ENCODE measurements around the gene CRTAC1.
"Not testable (repeated sequence)": the region's sequence is repeated elsewhere in the genome, so short reads cannot be mapped to it uniquely, and the experiment has no call there.

Gene CRTAC1

GRCh38 chr10:97865488-97865887 lies 164.9 kb downstream of the CRTAC1 start:
- no peak for DNase-seq

DNA sequence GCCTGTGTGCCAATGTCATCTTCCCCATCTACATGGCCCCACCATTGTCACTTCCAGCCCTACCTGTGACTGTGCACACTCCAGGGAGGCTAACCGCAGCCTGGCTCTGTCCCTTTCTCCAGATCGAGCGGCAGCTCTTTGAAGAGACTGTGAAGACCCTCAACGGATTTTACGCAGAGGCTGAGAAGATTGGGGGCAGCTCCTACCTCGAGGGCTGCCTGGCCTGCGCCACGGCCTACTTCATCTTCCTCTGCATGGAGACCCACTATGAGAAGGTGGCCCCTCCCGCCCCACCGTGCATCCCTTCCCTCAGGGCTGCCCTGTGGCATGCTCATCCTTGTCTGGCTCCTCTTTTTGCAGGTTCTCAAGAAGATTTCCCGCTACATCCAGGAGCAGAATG lies 166.6 kb downstream of the CRTAC1 start:
- no peak for DNase-seq

DNA sequence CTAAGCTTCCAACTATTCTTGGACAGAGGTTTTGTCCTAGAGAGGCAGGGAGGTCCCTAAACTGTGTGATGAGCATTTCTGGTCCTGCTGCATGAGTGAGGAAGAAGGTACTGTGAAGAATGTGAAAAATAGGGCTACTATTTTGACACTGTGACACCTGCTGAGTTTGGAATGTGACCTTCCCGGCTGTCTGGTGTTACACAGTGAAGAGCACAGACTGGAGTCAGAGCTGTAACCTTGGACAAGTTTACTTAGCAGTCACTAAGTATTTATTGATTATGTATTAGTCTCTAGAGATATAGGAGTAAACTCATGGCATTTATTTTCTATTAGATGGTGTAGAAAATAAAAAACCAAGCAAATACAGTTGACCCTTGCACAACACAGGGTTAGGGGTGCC lies 168.5 kb downstream of the CRTAC1 start:
- DNase-seq: no peak

DNA sequence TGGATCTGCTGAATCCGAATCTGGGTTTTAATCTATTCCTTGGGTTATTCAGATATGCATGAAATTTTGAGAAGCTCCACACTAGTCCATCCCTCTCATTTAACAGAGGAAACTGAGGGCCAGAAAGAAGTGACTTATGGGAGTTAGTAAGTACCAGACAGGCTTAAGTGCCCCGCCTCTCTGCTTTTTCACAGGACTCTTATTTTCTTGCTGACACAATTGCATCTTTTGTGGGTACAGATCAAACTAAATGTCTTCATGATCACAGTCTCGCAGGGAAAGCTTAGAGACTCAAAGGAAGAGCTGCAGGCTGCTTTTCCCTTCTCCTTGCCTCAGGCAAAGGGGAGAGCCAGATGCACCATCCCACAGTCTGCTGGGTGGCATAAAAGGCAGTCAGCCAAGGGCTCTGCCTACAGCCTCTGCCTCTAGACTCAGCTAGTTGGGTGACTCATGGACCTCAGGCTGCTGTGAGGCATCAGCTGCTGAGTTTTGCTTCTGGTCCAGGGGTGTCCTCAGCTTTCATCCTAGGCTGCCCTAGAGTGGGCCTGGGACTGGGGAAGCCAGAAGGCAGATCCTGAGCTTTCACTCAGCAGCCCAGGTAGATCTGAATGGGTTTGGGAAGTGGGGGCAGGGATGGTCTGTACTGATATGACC lies 169.2 kb downstream of the CRTAC1 start:
- peak; percentile 89 for DNase-seq

GRCh38 chr10:97858001-97858439 lies 172.4 kb downstream of the CRTAC1 start:
- DNase-seq: peak; percentile 88

GRCh38 chr10:97854743-97855142 lies 175.7 kb downstream of the CRTAC1 start:
- peak; percentile 58 for DNase-seq

DNA sequence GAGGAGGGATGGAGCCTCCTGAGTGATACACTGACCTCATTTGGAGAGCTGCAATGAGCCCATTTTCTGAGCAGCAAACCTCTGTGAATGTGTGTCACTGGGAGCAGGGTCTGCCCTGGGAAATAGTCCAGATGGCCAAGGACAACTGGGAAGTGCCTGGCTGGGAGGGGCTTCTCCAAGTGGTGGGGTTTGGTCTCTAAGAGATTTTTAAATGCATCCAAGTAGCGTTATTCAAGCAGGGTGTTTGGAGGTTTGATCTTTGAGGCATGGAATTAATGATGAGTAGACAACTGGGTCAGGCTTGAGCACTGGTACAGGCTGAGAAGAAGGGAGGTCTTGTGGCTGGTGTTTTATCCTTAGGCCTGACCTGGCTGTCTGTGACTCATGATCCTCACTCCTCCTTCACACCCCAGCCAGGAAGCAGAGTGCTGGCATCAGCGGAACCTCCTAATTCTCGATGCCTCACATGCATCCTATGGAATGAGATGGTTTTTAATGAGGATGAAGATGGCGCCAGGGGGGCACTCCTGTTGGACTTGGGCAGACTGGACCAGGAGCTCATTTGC lies 177.5 kb downstream of the CRTAC1 start:
- DNase-seq: no peak

- DNase-seq: no peak
Observed at GRCh38 chr10:97852277-97852676, 178.1 kb downstream of the CRTAC1 start.

DNA sequence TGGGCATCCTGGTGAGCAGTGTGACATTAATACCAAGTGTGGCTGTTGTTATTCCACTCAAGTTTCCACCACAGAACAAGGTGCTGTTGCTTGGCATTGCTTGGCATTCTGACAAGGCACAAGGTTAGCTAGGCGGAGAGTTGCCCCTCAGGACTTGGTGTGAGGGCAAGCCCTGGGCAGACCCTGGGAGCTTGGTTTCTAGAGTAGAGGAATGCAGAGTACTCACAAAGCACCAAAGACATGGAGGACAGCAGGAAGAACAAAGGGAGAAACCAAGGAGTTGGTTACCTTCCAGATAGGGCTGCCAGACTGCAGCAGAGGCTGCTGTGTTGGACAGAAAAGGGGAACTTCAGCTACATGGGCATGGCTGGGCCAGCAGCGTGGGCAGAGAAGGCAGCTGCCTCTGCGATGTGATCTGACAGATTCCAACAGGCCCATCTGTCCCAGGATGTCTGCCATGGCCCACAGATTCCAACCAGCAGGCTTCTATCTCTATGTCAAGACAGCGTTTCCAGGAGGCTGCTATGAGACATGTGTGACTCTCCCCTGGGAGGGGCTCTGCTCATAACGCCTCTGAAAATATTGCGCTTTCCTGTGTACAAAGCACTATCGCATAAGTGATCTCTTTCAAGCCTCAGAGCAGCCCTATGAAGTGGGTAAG lies 178.9 kb downstream of the CRTAC1 start:
- peak; percentile 74 for DNase-seq

DNA sequence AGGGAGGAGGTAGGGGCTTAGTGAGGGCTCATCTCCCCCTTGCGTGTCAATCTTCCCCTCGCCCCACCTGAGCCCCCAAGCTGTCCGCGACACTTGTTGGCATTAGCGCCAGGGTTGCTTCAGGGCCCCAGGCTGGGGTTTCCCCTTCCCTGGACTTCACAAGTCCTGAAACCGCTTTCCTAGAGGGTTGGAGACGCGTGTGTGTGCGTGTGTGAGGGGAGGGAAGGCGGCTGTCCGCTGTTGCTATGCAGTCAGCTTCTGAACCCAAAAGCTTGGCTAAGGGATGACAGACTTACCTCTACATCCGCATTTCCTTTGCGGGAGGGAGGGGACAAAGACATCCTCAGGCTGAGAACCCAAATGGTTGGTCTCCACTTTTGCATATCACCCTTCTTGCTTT lies 180.0 kb downstream of the CRTAC1 start:
- DNase-seq: peak; percentile 47

- no peak for DNase-seq
Observed at GRCh38 chr10:97849687-97850402, 180.6 kb downstream of the CRTAC1 start, which contains the start of gene GOLGA7B. Gene GOLGA7B, plus strand, starts transcription at chr10:97849843. Its CDS starts 461 bp downstream, at chr10:97850304.

DNA sequence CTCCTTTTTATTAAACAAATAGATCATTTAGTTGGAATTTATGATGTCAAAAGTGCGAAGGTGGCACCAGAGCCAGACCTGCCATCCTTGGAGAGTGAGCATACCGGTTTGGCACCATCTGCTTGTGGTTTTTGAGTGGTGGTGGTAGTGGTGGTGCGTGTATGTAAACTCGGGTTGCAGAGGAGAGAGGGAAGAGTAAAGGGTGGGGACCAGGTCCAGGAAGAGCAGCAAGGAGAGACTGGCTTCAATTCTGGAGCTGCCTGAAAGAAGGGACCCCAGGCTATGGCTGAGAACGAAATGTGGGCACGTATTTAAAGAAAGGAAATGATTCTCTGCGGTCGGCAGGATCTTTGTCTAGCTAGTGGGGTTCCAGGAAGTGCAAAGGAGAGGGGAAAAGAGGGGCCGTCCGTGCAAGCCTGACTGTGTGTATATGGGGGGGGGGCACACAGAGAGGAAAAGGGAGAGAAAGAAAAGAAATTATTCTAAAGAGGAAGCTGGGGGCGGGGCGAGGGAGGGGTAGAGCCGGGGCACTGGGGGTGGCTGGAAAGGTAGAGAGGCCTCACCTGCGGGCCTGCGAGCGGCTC lies 181.2 kb downstream of the CRTAC1 start:
- no peak for DNase-seq

DNA sequence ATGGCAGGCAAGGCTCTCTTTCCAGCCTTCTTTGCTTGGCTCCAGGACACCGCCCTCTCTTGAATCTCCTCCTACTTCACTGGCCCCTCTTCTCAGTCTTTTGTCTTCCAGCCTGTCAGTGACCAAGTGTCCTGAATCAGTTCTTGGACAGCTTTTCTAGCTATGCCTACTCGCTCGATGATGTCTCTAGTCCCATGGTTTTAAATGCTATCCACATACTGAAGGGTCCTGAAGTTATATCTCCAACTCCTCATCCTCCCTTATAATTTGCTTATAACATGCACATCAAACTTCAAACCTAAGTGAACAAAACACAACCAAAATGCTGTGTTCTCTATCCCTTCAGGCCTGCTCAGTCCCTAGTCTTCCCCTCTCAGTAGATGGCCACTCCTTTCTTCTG lies 185.7 kb downstream of the CRTAC1 start:
- no peak for DNase-seq

DNA sequence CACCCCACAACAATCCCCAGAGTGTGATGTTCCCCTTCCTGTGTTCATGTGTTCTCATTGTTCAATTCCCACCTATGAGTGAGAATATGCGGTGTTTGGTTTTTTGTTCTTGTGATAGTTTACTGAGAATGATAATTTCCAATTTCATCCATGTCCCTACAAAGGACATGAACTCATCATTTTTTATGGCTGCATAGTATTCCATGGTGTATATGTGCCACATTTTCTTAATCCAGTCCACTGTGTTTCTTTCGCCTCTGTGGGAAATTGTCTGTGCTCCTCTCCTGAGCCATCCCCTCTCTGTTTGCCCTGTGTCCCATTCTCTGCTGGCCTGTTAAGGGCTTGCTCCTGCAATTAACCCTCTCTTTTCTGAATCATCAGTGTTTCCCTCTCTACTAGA lies 186.4 kb downstream of the CRTAC1 start:
- DNase-seq: not testable (repeated sequence)

GRCh38 chr10:97843281-97843671 lies 187.1 kb downstream of the CRTAC1 start:
- no peak for DNase-seq

DNA sequence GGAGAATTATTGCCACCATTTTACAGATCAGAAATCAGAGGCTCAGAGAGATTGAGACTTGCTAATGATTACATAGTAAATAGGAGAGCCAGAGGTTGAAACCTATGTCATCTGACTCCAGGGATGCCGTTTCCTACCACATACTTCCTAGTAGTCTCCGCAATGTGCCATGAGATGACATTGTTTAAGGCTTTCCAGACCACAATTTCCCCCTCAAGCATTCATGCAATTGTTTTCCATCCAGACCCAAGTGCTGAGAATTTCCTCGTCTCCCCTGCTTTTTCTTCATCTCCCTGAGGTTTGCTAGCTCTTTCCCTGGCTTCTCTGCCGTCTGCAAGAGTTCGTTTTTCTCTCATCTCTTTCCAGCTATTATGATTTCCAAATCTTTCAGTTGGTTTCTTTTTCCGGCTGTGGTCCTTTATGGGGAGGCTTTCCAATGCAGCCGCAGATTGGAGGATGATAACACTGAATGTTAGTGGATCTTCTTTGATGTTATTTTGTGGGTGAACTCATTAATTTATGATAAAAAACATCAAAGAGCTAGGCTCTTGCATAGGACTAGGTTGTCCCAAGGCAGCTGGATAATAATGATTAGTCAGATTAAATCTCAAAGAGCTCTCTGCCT lies 187.7 kb downstream of the CRTAC1 start:
- peak; percentile 56 for DNase-seq

DNA sequence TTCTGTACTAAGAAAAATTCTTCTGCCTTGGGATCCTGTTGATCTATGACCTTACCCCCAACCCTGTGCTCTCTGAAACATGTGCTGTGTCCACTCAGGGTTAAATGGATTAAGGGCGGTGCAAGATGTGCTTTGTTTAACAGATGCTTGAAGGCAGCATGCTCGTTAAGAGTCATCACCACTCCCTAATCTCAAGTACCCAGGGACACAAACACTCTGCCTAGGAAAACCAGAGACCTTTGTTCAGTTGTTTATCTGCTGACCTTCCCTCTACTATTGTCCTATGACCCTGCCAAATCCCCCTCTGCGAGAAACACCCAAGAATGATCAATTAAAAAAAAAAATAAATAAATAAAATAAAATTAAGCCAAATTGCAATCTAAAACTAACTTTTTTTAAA lies 188.3 kb downstream of the CRTAC1 start:
- not testable (repeated sequence) for DNase-seq

GRCh38 chr10:97841166-97841565 lies 189.3 kb downstream of the CRTAC1 start:
- DNase-seq: not testable (repeated sequence)

- peak; percentile 28 for DNase-seq
Observed at GRCh38 chr10:97838091-97838490, 192.3 kb downstream of the CRTAC1 start.

GRCh38 chr10:97836446-97836845 lies 194.0 kb downstream of the CRTAC1 start:
- peak; percentile 36 for DNase-seq

GRCh38 chr10:97831259-97831658 lies 199.2 kb downstream of the CRTAC1 start:
- DNase-seq: no peak

GRCh38 chr10:97830064-97830463 lies 200.4 kb downstream of the CRTAC1 start:
- no peak for DNase-seq

- DNase-seq: no peak
Observed at GRCh38 chr10:97828721-97829120, 201.7 kb downstream of the CRTAC1 start.
